Left lung (tissue), 10 donors: ENCODE measurements around the gene CLDN12. TPM values are rescaled to one million over a fixed set of nuclear protein-coding genes. Genes with fewer than 3 reads are reported as not detected.

Experiments
- ATAC-seq: fragments of 200-7000 bp; cut with Tn5 transposase; one replicate; pipeline ENCODE4 v1.9.1; 2020; ENCODE audit warnings: moderate library complexity
- DNase-seq, 4 donors: peaks; one replicate each; pipeline ENCODE4 v3.0.0-alpha.2; 2013 to 2020
- H3K27ac ChIP-seq, 2 donors: fragments of 200-600 bp; sonication (generic) in 1 of 2; one replicate each; pipeline versions ENCODE4 v1.5.0 to v1.8.0; 2020 to 2021
- H3K27me3 ChIP-seq, 2 donors: fragments of 200-600 bp; sonication (generic) in 1 of 2; one replicate each; pipeline versions ENCODE4 v1.5.0 to v1.8.0; 2020 to 2021
- H3K36me3 ChIP-seq, 2 donors: fragments of 200-600 bp; sonication (generic) in 1 of 2; one replicate each; pipeline versions ENCODE4 v1.5.0 to v1.8.0; 2020 to 2021
- H3K4me1 ChIP-seq, 2 donors: fragments of 200-600 bp; one replicate each; pipeline ENCODE4 v1.8.0; 2021
- H3K4me3 ChIP-seq, 2 donors: fragments of 200-600 bp; sonication (generic) in 1 of 2; one replicate each; pipeline versions ENCODE4 v1.5.0 to v1.8.0; 2020 to 2021; ENCODE audit warnings: mild to moderate bottlenecking in 1 of 2
- H3K9me3 ChIP-seq, 2 donors: fragments of 200-600 bp; sonication (generic) in 1 of 2; one replicate each; pipeline versions ENCODE4 v1.5.0 to v1.8.0; 2020 to 2021
- intact Hi-C, 2 donors: fragments of 100-400 bp; cut with DNase I; formaldehyde crosslinking; loops; one replicate each; pipeline versions ENCODE4 v1.11.2 to v1.14.2; 2022
- polyA plus RNA-seq, 6 donors: library from polyadenylated mRNA; unstranded; fragments of 120-200 nt; gene quantifications; one replicate each; pipeline ENCODE4 v1.2.1, GENCODE V29; 2013; ENCODE audit not compliant: insufficient read length in 6 of 6
- total RNA-seq, 2 donors: library from RNA; stranded (reverse); fragmentation: NEBNext Ultra II Directional; extraction: Animal tissue kit (Norgen Biotek cat#: 25700); gene quantifications; one replicate each; pipeline ENCODE4 v1.2.1, GENCODE V29; 2021
- TF ChIP-seq, protein P1 (sequence below), 2 donors: fragments of 200-600 bp; sonication (generic) in 1 of 2; IDR thresholded peaks; one replicate each; pipeline versions ENCODE4 v1.5.0 to v1.8.0; 2021; ENCODE audit warnings: antibody characterized with exemption in 2 of 2
- donor health status: DM: no; HTN: yes; CAD: no.
- donor health status: DM: no; HTN: no; CAD: no.

Gene CLDN12
- total and polyA plus RNA-seq, 8 donors = 37.9 to 51.0 (median 46.7) TPM

- Histone ChIP-seq H3K4me1 (no peaks in the 10 kb centered on the region), H3K27ac (no peak overlapping the region), H3K36me3 (peaks cover 0 to 45% of the 10 kb centered on the region in 2 donors), H3K9me3 (no peaks in the 10 kb centered on the region), H3K27me3 (no peaks in the 10 kb centered on the region), H3K4me3 (no peak overlapping the region)
- intact Hi-C loops = no loop called here
- DNase-seq (no peak), ATAC-seq (no peak)
- TF ChIP-seq, protein P1, sequence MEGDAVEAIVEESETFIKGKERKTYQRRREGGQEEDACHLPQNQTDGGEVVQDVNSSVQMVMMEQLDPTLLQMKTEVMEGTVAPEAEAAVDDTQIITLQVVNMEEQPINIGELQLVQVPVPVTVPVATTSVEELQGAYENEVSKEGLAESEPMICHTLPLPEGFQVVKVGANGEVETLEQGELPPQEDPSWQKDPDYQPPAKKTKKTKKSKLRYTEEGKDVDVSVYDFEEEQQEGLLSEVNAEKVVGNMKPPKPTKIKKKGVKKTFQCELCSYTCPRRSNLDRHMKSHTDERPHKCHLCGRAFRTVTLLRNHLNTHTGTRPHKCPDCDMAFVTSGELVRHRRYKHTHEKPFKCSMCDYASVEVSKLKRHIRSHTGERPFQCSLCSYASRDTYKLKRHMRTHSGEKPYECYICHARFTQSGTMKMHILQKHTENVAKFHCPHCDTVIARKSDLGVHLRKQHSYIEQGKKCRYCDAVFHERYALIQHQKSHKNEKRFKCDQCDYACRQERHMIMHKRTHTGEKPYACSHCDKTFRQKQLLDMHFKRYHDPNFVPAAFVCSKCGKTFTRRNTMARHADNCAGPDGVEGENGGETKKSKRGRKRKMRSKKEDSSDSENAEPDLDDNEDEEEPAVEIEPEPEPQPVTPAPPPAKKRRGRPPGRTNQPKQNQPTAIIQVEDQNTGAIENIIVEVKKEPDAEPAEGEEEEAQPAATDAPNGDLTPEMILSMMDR (IDR thresholded peaks at IDR 0.05) = no peak
Observed at GRCh38 chr7:90387470-90388240, 15.6 kb upstream of the CLDN12 start.

GRCh38 chr7:90390926-90391325 lies 12.3 kb upstream of the CLDN12 start:
- H3K27me3 ChIP-seq = no peaks in the 10 kb centered on the region
- H3K27ac ChIP-seq = no peak overlapping the region
- H3K4me3 ChIP-seq = no peak overlapping the region
- no peak for ATAC-seq
- intact Hi-C loops = no loop called here
- H3K4me1 ChIP-seq = no peaks in the 10 kb centered on the region
- H3K36me3 ChIP-seq = peaks cover 0 to 13% of the 10 kb centered on the region in 2 donors
- DNase-seq = no peak
- TF ChIP-seq, protein P1 (IDR thresholded peaks at IDR 0.05) = no peak
- no peaks in the 10 kb centered on the region for H3K9me3 ChIP-seq

- H3K4me3 ChIP-seq = no peak overlapping the region
- DNase-seq (no peak), ATAC-seq (no peak)
- no peaks in the 10 kb centered on the region for H3K9me3 ChIP-seq
- H3K4me1 ChIP-seq = no peaks in the 10 kb centered on the region
- TF ChIP-seq, protein P1 (IDR thresholded peaks at IDR 0.05) = no peak
- no peak overlapping the region for H3K27ac ChIP-seq
- no peaks in the 10 kb centered on the region for H3K27me3 ChIP-seq
- peaks cover 0 to 7% of the 10 kb centered on the region in 2 donors for H3K36me3 ChIP-seq
- intact Hi-C loops = no loop called here
Observed at GRCh38 chr7:90391488-90391887, 11.8 kb upstream of the CLDN12 start.

- Histone ChIP-seq H3K4me3 (no peak overlapping the region), H3K4me1 (no peaks in the 10 kb centered on the region), H3K27me3 (no peaks in the 10 kb centered on the region), H3K27ac (no peak overlapping the region), H3K36me3 (no peaks in the 10 kb centered on the region), H3K9me3 (peaks cover 0 to 7% of the 10 kb centered on the region in 2 donors)
- TF ChIP-seq, protein P1 (IDR thresholded peaks at IDR 0.05) = no peak
- ATAC-seq = no peak
- intact Hi-C loops = no loop called here
- no peak for DNase-seq
Observed at GRCh38 chr7:90396420-90396819, 6.8 kb upstream of the CLDN12 start.

- no peaks in the 10 kb centered on the region for H3K27me3 ChIP-seq
- H3K36me3 ChIP-seq = peaks cover 0 to 11% of the 10 kb centered on the region in 2 donors
- no peak overlapping the region for H3K27ac ChIP-seq
- ATAC-seq (no peak), DNase-seq (peak in 2 of 4 donors; percentile 26 to 36)
- TF ChIP-seq, protein P1 (IDR thresholded peaks at IDR 0.05) = no peak
- intact Hi-C loops = no loop called here
- H3K9me3 ChIP-seq = peaks cover 0 to 7% of the 10 kb centered on the region in 2 donors
- no peak overlapping the region for H3K4me3 ChIP-seq
- peaks cover 4 to 11% of the 10 kb centered on the region in 2 donors for H3K4me1 ChIP-seq
Observed at GRCh38 chr7:90401989-90402388, 1.3 kb upstream of the CLDN12 start.
